ENCODE data around the gene TBC1D1.

The TBC1D1 gene

DNA sequence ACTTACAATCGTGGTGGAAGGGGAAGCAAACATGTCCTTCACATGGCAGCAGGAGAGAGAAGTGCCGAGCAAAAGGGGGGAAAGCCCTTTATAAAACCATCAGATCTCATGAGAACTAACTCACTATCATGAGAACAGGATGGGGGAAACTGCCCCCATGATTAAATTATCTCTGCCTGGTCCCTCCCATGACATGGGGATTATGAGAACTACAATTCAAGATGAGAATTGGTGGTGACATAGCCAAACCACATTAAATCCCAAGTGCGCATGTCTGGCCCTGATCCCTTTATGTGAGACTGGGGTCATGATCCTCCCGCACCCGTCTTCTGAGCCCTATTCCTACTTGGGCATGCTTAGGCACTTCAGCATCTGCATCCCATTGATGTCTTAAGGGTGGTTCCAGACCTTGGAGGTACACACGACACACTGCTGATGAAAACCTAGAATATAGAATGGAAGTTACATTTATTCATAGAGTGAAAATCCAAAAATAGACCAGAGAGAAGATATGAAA is 185.3 kb downstream of the TBC1D1 start:
- TF ChIP-seq EZH2phosphoT487 (IDR thresholded peaks at IDR 0.05; ENCODE audit: low read length) (no peak), EZH2 (optimal IDR thresholded peaks at IDR 0.05; ENCODE audit: low read depth, low read length) (no peak)
- TF ChIP-seq, protein P1, sequence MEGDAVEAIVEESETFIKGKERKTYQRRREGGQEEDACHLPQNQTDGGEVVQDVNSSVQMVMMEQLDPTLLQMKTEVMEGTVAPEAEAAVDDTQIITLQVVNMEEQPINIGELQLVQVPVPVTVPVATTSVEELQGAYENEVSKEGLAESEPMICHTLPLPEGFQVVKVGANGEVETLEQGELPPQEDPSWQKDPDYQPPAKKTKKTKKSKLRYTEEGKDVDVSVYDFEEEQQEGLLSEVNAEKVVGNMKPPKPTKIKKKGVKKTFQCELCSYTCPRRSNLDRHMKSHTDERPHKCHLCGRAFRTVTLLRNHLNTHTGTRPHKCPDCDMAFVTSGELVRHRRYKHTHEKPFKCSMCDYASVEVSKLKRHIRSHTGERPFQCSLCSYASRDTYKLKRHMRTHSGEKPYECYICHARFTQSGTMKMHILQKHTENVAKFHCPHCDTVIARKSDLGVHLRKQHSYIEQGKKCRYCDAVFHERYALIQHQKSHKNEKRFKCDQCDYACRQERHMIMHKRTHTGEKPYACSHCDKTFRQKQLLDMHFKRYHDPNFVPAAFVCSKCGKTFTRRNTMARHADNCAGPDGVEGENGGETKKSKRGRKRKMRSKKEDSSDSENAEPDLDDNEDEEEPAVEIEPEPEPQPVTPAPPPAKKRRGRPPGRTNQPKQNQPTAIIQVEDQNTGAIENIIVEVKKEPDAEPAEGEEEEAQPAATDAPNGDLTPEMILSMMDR (IDR thresholded peaks at IDR 0.05; ENCODE audit: low read length): no peak
- Histone ChIP-seq H3K9me2 (replicated peaks; ENCODE audit: insufficient read depth, low read length) (no peaks in the 10 kb centered on the region), H3K27ac (ENCODE audit: low read length) (peak overlapping the region; percentile 64; the same call in 1 of the 2 replicates), H3K4me2 (ENCODE audit: low read depth, low read length) (no peak overlapping the region; the same call in 1 of the 2 replicates), H3K27me3 (replicated peaks; ENCODE audit: insufficient read depth, low read length) (no peaks in the 10 kb centered on the region), H3K9ac (ENCODE audit: low read length) (no peak overlapping the region), H3K9me3 (replicated peaks; ENCODE audit: insufficient read depth, low read length) (no peaks in the 10 kb centered on the region), H2AFZ (ENCODE audit: low read length) (no peak overlapping the region), H3K36me3 (replicated peaks; ENCODE audit: insufficient read depth, low read length) (no peaks in the 10 kb centered on the region), H3K79me2 (ENCODE audit: low read length) (no peaks in the 10 kb centered on the region), H3K4me3 (ENCODE audit: low read length) (no peak overlapping the region), H3K4me1 (ENCODE audit: low read length) (peaks cover 28% of the 10 kb centered on the region), H3F3A (ENCODE audit: insufficient read depth, low read length) (no peaks in the 10 kb centered on the region), H4K20me1 (ENCODE audit: insufficient read depth, low read length) (no peaks in the 10 kb centered on the region)
- DNase-seq: no peak

DNA sequence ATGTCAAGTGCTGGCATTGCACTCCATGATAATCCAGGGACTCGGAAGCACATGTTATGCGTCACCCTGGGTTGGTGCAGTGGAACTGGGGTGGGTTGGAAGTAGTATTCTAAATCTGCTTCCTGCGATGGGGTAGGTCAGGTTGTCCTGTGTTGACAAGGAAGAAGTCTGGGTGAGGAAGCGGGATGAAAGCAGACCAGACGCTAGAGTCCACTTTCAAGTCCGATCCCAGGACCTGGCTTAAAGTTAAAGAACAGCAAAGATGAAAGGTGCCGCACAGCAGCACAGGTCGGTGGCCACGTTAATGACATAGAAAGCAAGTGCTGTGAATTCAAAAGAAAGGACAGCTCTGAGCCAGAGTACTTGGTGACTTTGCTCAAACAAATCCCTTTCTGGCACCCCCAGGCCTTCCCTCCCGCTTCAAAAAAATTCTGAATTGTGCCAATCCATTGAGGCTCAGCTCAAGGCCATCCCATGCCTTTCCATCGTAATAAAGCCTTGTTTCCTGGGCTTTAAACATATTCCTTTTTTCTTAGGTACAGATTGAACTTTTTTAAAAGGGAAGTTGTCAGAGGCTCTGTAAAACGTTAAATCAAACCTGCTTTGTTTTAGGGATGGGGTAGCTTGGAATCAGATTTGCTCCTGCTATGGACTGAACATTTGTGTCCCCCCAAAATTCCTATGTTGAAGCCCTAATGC is 187.1 kb downstream of the TBC1D1 start:
- no peak overlapping the region for H3K4me3 ChIP-seq (ENCODE audit: low read length)
- no peak for TF ChIP-seq EZH2 (optimal IDR thresholded peaks at IDR 0.05; ENCODE audit: low read depth, low read length)
- no peak for TF ChIP-seq EZH2phosphoT487 (IDR thresholded peaks at IDR 0.05; ENCODE audit: low read length)
- TF ChIP-seq, protein P1 (IDR thresholded peaks at IDR 0.05; ENCODE audit: low read length): no peak
- H3K36me3 ChIP-seq (replicated peaks; ENCODE audit: insufficient read depth, low read length): no peaks in the 10 kb centered on the region
- H3K9me2 ChIP-seq (replicated peaks; ENCODE audit: insufficient read depth, low read length): no peaks in the 10 kb centered on the region
- no peak overlapping the region for H3K4me2 ChIP-seq (ENCODE audit: low read depth, low read length)
- H3K9ac ChIP-seq (ENCODE audit: low read length): no peak overlapping the region
- H3F3A ChIP-seq (ENCODE audit: insufficient read depth, low read length): no peaks in the 10 kb centered on the region
- DNase-seq: no peak
- no peak overlapping the region for H2AFZ ChIP-seq (ENCODE audit: low read length)
- H3K79me2 ChIP-seq (ENCODE audit: low read length): no peaks in the 10 kb centered on the region
- H4K20me1 ChIP-seq (ENCODE audit: insufficient read depth, low read length): no peaks in the 10 kb centered on the region
- H3K27ac ChIP-seq (ENCODE audit: low read length): no peak overlapping the region
- H3K4me1 ChIP-seq (ENCODE audit: low read length): peaks cover 10% of the 10 kb centered on the region
- no peaks in the 10 kb centered on the region for H3K9me3 ChIP-seq (replicated peaks; ENCODE audit: insufficient read depth, low read length)
- H3K27me3 ChIP-seq (replicated peaks; ENCODE audit: insufficient read depth, low read length): no peaks in the 10 kb centered on the region

DNA sequence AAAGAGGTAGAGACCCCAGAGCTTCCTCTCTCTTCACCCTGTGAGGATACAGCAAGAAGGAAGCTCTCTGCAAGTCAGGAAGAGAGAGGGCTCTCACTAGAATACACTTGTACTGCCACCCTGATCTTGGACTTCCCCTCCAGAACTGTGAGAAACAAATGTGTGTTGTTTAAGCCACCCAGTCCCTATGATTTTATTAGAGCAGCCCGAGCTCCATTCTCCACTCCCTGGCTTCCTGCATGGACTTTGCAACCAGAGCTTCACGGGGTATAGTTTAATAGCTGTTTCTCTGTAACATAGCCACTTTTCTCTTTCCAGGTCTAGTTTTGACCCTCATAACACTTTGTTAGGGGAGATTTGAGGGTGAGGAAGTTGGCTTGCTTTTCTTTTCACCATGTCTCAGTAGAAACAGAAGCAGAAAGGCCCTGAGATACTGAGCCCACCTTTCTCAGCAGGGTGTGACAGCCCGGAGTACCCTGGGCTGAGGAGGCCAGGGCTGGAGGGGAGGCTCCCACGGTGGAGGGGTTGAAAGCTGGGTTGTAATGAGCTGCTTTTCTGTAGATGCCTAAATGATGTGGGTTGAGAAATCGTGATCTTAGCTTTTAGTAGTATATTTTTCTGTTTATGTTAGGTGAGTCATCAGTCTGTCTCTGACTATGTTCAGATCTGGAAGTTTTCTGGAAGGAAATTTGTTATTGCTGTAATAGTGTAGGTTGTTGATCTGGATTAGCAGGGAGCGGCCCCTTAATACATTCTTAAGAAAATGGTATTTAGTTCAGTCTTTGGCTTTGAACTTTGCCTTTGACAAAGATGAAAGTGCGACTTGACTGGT is 187.9 kb downstream of the TBC1D1 start:
- TF ChIP-seq EZH2phosphoT487 (IDR thresholded peaks at IDR 0.05; ENCODE audit: low read length): no peak
- TF ChIP-seq, protein P1 (IDR thresholded peaks at IDR 0.05; ENCODE audit: low read length): no peak
- TF ChIP-seq EZH2 (optimal IDR thresholded peaks at IDR 0.05; ENCODE audit: low read depth, low read length): no peak
- H3K4me2 ChIP-seq (ENCODE audit: low read depth, low read length): no peak overlapping the region

More for the DNA sequence above, 187.9 kb downstream of the TBC1D1 start:
- Histone ChIP-seq H3K4me3 (ENCODE audit: low read length) (no peak overlapping the region), H3K9me2 (replicated peaks; ENCODE audit: insufficient read depth, low read length) (no peaks in the 10 kb centered on the region), H3K79me2 (ENCODE audit: low read length) (no peaks in the 10 kb centered on the region), H4K20me1 (ENCODE audit: insufficient read depth, low read length) (no peaks in the 10 kb centered on the region), H3K27me3 (replicated peaks; ENCODE audit: insufficient read depth, low read length) (no peaks in the 10 kb centered on the region), H3K36me3 (replicated peaks; ENCODE audit: insufficient read depth, low read length) (no peaks in the 10 kb centered on the region), H2AFZ (ENCODE audit: low read length) (no peak overlapping the region), H3F3A (ENCODE audit: insufficient read depth, low read length) (no peaks in the 10 kb centered on the region), H3K9ac (ENCODE audit: low read length) (no peak overlapping the region), H3K4me1 (ENCODE audit: low read length) (peaks cover 9% of the 10 kb centered on the region), H3K9me3 (replicated peaks; ENCODE audit: insufficient read depth, low read length) (no peaks in the 10 kb centered on the region), H3K27ac (ENCODE audit: low read length) (no peak overlapping the region)
- DNase-seq: no peak

Data from MM.1S (cell line).